Omental fat pad (tissue), 4 donors: Measurements from ENCODE around the gene RAPGEF6. TPM values are rescaled to one million over a fixed set of nuclear protein-coding genes. Genes with fewer than 3 reads are reported as not detected.
A peak's percentile ranks its signal among the peaks of the same experiment; 100 is the strongest.
"Not testable (repeated sequence)": the region's sequence is repeated elsewhere in the genome, so short reads cannot be mapped to it uniquely, and the experiment has no call there.

Experiments used
- ATAC-seq: fragments of 150-250 bp; one replicate; pipeline ENCODE4 v1.9.1; 2016; ENCODE audit warnings: mild to moderate bottlenecking, moderate library complexity; ENCODE audit not compliant: low FRiP score
- DNase-seq: peaks from one replicate; pipeline ENCODE4 v3.0.0-alpha.2; 2019; ENCODE audit warnings: low spot score
- CTCF ChIP-seq, 3 donors: fragments of 450-650 bp; IDR thresholded peaks; one replicate each; pipeline ENCODE4 v1.5.1; 2016 to 2017; ENCODE audit warnings: antibody characterized with exemption in 3 of 3, mild to moderate bottlenecking in 3 of 3, moderate library complexity in 2 of 3
- total RNA-seq, 4 donors: library from RNA; depleted of rRNA; stranded (reverse); fragments of >200 nt; gene quantifications; one replicate each; pipeline ENCODE4 v1.1.0, GENCODE V29; 2016

The RAPGEF6 gene
- total RNA-seq, 4 donors from 2014 or later: 14.7 to 31.5 (median 24.2) TPM

- DNase-seq: no peak
- ATAC-seq: no peak
- no peak for TF ChIP-seq CTCF (IDR thresholded peaks at IDR 0.05)
Measured at GRCh38 chr5:131405674-131406073, 229.4 kb downstream of the RAPGEF6 start.

GRCh38 chr5:131400585-131400984, 234.4 kb downstream of the RAPGEF6 start:
- ATAC-seq: no peak
- DNase-seq: no peak
- TF ChIP-seq CTCF (IDR thresholded peaks at IDR 0.05): no peak

- ATAC-seq, DNase-seq: not testable (repeated sequence)
Measured at GRCh38 chr5:131399007-131399406, 236.0 kb downstream of the RAPGEF6 start.

- no peak for TF ChIP-seq CTCF (IDR thresholded peaks at IDR 0.05)
- ATAC-seq (no peak), DNase-seq (no peak)
Measured at GRCh38 chr5:131396630-131397273, 238.3 kb downstream of the RAPGEF6 start.

- DNase-seq: no peak
- TF ChIP-seq CTCF (IDR thresholded peaks at IDR 0.05): no peak
- no peak for ATAC-seq
Measured at GRCh38 chr5:131396015-131396414, 239.0 kb downstream of the RAPGEF6 start.

GRCh38 chr5:131394128-131394527, 240.9 kb downstream of the RAPGEF6 start:
- DNase-seq (no peak), ATAC-seq (peak; percentile 48)
- TF ChIP-seq CTCF (IDR thresholded peaks at IDR 0.05): no peak

- DNase-seq (no peak), ATAC-seq (no peak)
- TF ChIP-seq CTCF (IDR thresholded peaks at IDR 0.05): no peak
Measured at GRCh38 chr5:131393498-131393968, 241.5 kb downstream of the RAPGEF6 start.
